HEK293 (cell line): Measurements from ENCODE around the gene PTPRF.

Experiments used
- ZEB2 ChIP-seq: fragments of 450-650 bp; formaldehyde crosslinking; IDR thresholded peaks from 2 replicates; pipeline ENCODE4 v1.5.1; 2016; ENCODE audit warnings: missing biosample characterization, missing genetic modification characterization
- ZNF133 ChIP-seq: fragments of 450-650 bp; formaldehyde crosslinking; IDR thresholded peaks from 2 replicates; pipeline ENCODE4 v1.5.1; 2016; ENCODE audit warnings: missing biosample characterization, missing genetic modification characterization
- ZNF302 ChIP-seq: fragments of 450-650 bp; formaldehyde crosslinking; IDR thresholded peaks from 2 replicates; pipeline ENCODE4 v1.5.1; 2016; ENCODE audit warnings: missing biosample characterization, missing genetic modification characterization, low read depth
- ZNF596 ChIP-seq: fragments of 450-650 bp; IDR thresholded peaks from 2 replicates; pipeline ENCODE4 v1.5.0; 2018; ENCODE audit warnings: missing biosample characterization, mild to moderate bottlenecking, missing genetic modification characterization, moderate library complexity

DNA sequence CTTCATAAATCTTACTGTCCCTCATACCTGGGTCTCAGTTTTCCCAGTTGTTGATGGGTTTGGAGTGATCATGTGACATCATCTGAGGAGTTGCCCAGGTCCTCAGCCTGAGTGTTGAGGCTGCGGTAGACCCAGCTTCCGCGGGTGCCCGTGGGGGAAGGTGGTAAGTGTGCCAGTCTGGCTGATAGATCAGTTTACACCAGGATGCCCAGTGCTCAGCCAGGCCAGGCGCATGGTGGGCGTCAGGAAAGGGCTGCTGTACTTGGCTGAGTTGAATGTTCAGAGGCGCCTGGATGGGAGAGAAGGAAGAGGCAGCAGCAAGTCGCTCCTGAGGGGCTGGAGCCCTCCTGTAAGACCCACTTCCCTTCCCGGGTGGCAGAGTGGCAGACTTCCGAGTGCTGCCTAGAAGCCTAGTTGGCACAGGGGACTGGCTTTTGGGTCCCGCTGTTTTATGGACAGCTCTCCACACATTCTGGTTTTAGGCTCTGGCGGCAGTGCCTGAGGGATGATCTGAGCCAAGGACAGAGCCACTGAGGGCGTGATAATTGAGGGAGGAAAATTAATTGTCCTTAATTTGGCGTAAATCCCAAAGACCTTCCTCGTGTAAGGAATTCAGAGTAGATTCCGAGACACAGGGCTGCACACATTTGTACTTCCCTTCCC lies 35.8 kb downstream of the PTPRF start:
- TF ChIP-seq ZNF133 (tag by site-specific recombination) (no peak), ZNF596 (tag by site-specific recombination) (no peak), ZEB2 (tag by site-specific recombination) (no peak), ZNF302 (no peak)
